ENCODE measurements around the gene PTOV1. TPM values are rescaled to one million over a fixed set of nuclear protein-coding genes. Genes with fewer than 3 reads are reported as not detected.

The PTOV1 gene
- total and polyA plus RNA-seq, 2 donors (not counting 1 experiment from before 2014, with no cell fraction given), result 144 to 230 TPM

GRCh38 chr19:49837009-49837310, 14.0 kb upstream of the PTOV1 start:
- no peaks in the 10 kb centered on the region for H3K79me2 ChIP-seq (ENCODE audit: control insufficient read depth, insufficient read depth, low read length)
- H3K4me2 ChIP-seq (replicated peaks; ENCODE audit: low read depth, low read length, poor library complexity, severe bottlenecking), result no peak overlapping the region
- peaks cover 0 to 73% of the 10 kb centered on the region in 2 experiments for H3K36me3 ChIP-seq (replicated peaks in 1 of 2; ENCODE audit: control extremely low read depth in 1 of 2, control insufficient read depth in 1 of 2, extremely low read depth in 1 of 2, insufficient read depth in 2 of 2, low read length in 1 of 2)
- H2AFZ ChIP-seq (ENCODE audit: insufficient read depth, low read depth, low read length, poor library complexity, severe bottlenecking), result no peak overlapping the region
- CTCF ChIA-PET, result no interaction called here
- POLR2A ChIA-PET, result no interaction called here
- H3K27me3 ChIP-seq (replicated peaks in 1 of 4; ENCODE audit: control extremely low read depth in 1 of 4, control insufficient read depth in 3 of 4, insufficient read depth in 4 of 4, low read length in 3 of 4), result no peaks in the 10 kb centered on the region
- H3K9me3 ChIP-seq (ENCODE audit: control extremely low read depth in 1 of 3, control insufficient read depth in 2 of 3, insufficient read depth in 1 of 3, low read length in 2 of 3), result no peaks in the 10 kb centered on the region
- H3K4me1 Mint-ChIP-seq, result peaks cover 3% of the 10 kb centered on the region
- H3K4me3 Mint-ChIP-seq, result no peak overlapping the region
- 98% methylated on average over 5 of the region's 5 CpGs for WGBS (ENCODE audit: insufficient coverage)
- peaks cover 0 to 3% of the 10 kb centered on the region in 2 donors for H3K4me1 ChIP-seq (ENCODE audit: control insufficient read depth in 2 of 2, insufficient read depth in 2 of 2, low read length in 2 of 2)
- H3K9ac ChIP-seq (ENCODE audit: low read length), result no peak overlapping the region
- no peak for TF ChIP-seq EZH2 (IDR thresholded peaks at IDR 0.05; ENCODE audit: borderline replicate concordance, insufficient read depth, low read depth, low read length, poor library complexity, severe bottlenecking)
- intact Hi-C loops (cut with micrococcal nuclease), result no loop called here
- no peaks in the 10 kb centered on the region for H4K20me1 ChIP-seq (ENCODE audit: control insufficient read depth, insufficient read depth, low read length, poor library complexity, severe bottlenecking)
- ATAC-seq (ENCODE audit: low read depth) (no peak), DNase-seq (no peak)
- no peaks in the 10 kb centered on the region for H3K27me3 Mint-ChIP-seq
- no peak overlapping the region for H3K4me3 ChIP-seq (ENCODE audit: control extremely low read depth in 1 of 5, extremely low read depth in 1 of 5, insufficient read depth in 1 of 5, low read depth in 2 of 5, low read length in 4 of 5)
- no peaks in the 10 kb centered on the region for H3K9me3 Mint-ChIP-seq (ENCODE audit: insufficient read depth)
- no peak overlapping the region for H3K27ac ChIP-seq (ENCODE audit: low read length in 2 of 2)
- peak overlapping the region; percentile 15 for H3K27ac Mint-ChIP-seq

DNA sequence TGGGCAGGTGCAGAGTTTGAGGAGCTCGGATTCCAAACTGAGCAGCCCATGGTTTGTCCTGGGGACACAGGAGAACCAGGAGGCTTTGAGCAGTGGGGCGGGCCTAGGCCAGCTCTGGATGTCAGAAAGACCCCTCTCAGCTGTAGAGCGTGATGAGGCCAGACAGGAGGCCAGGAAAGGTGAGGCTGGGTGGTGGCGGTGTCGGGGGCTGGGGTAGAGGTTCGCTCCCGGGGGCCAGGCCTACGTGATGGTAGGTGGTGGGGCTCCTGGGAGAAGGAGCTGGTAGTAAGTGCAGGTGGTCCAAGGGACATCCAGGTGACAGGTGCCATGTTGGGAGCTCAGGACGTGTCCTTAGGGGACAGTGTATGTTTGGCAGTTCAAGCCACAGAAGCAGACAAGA, 13.5 kb upstream of the PTOV1 start:
- H3K9ac ChIP-seq (ENCODE audit: low read length), result no peak overlapping the region
- no peak overlapping the region for H3K4me3 ChIP-seq (ENCODE audit: control extremely low read depth in 1 of 5, extremely low read depth in 1 of 5, insufficient read depth in 1 of 5, low read depth in 2 of 5, low read length in 4 of 5)
- peaks cover 0 to 69% of the 10 kb centered on the region in 2 experiments for H3K36me3 ChIP-seq (replicated peaks in 1 of 2; ENCODE audit: control extremely low read depth in 1 of 2, control insufficient read depth in 1 of 2, extremely low read depth in 1 of 2, insufficient read depth in 2 of 2, low read length in 1 of 2)
- TF ChIP-seq, protein P1, sequence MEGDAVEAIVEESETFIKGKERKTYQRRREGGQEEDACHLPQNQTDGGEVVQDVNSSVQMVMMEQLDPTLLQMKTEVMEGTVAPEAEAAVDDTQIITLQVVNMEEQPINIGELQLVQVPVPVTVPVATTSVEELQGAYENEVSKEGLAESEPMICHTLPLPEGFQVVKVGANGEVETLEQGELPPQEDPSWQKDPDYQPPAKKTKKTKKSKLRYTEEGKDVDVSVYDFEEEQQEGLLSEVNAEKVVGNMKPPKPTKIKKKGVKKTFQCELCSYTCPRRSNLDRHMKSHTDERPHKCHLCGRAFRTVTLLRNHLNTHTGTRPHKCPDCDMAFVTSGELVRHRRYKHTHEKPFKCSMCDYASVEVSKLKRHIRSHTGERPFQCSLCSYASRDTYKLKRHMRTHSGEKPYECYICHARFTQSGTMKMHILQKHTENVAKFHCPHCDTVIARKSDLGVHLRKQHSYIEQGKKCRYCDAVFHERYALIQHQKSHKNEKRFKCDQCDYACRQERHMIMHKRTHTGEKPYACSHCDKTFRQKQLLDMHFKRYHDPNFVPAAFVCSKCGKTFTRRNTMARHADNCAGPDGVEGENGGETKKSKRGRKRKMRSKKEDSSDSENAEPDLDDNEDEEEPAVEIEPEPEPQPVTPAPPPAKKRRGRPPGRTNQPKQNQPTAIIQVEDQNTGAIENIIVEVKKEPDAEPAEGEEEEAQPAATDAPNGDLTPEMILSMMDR (IDR thresholded peaks at IDR 0.05), result no peak
- TF ChIP-seq EZH2 (IDR thresholded peaks at IDR 0.05; ENCODE audit: borderline replicate concordance, insufficient read depth, low read depth, low read length, poor library complexity, severe bottlenecking), result no peak
- Mint-ChIP-seq H3K27me3 (no peaks in the 10 kb centered on the region), H3K4me1 (peaks cover 7% of the 10 kb centered on the region), H3K9me3 (ENCODE audit: insufficient read depth) (no peaks in the 10 kb centered on the region), H3K27ac (no peak overlapping the region), H3K4me3 (no peak overlapping the region)
- H3K4me2 ChIP-seq (replicated peaks; ENCODE audit: low read depth, low read length, poor library complexity, severe bottlenecking), result no peak overlapping the region
- POLR2A ChIA-PET, result no interaction called here
- H3K9me3 ChIP-seq (ENCODE audit: control extremely low read depth in 1 of 3, control insufficient read depth in 2 of 3, insufficient read depth in 1 of 3, low read length in 2 of 3), result no peaks in the 10 kb centered on the region
- no peak overlapping the region for H3K27ac ChIP-seq (ENCODE audit: low read length in 2 of 2)
- no peaks in the 10 kb centered on the region for H3K27me3 ChIP-seq (replicated peaks in 1 of 4; ENCODE audit: control extremely low read depth in 1 of 4, control insufficient read depth in 3 of 4, insufficient read depth in 4 of 4, low read length in 3 of 4)
- intact Hi-C loops (cut with micrococcal nuclease), result no loop called here
- CTCF ChIA-PET, result no interaction called here
- over 99% methylated on average over 9 of the region's 9 CpGs for WGBS (ENCODE audit: insufficient coverage)
- DNase-seq (no peak), ATAC-seq (ENCODE audit: low read depth) (no peak)
- H4K20me1 ChIP-seq (ENCODE audit: control insufficient read depth, insufficient read depth, low read length, poor library complexity, severe bottlenecking), result no peaks in the 10 kb centered on the region
- no peaks in the 10 kb centered on the region for H3K79me2 ChIP-seq (ENCODE audit: control insufficient read depth, insufficient read depth, low read length)
- peaks cover 3 to 8% of the 10 kb centered on the region in 2 donors for H3K4me1 ChIP-seq (ENCODE audit: control insufficient read depth in 2 of 2, insufficient read depth in 2 of 2, low read length in 2 of 2)
- H2AFZ ChIP-seq (ENCODE audit: insufficient read depth, low read depth, low read length, poor library complexity, severe bottlenecking), result no peak overlapping the region
